Omental fat pad (tissue), 4 donors: Measurements from ENCODE around the gene SLC35A3. TPM values are rescaled to one million over a fixed set of nuclear protein-coding genes. Genes with fewer than 3 reads are reported as not detected.
"Not testable (repeated sequence)": the region's sequence is repeated elsewhere in the genome, so short reads cannot be mapped to it uniquely, and the experiment has no call there.

Experiments
- ATAC-seq: fragments of 150-250 bp; one replicate; pipeline ENCODE4 v1.9.1; 2016; ENCODE audit warnings: mild to moderate bottlenecking, moderate library complexity; ENCODE audit not compliant: low FRiP score
- DNase-seq: peaks from one replicate; pipeline ENCODE4 v3.0.0-alpha.2; 2019; ENCODE audit warnings: low spot score
- total RNA-seq, 4 donors: library from RNA; depleted of rRNA; stranded (reverse); fragments of >200 nt; gene quantifications; one replicate each; pipeline ENCODE4 v1.1.0, GENCODE V29; 2016
- TF ChIP-seq, protein P1 (sequence below), 3 donors: fragments of 450-650 bp; IDR thresholded peaks; one replicate each; pipeline ENCODE4 v1.5.1; 2016 to 2017; ENCODE audit warnings: antibody characterized with exemption in 3 of 3, mild to moderate bottlenecking in 3 of 3, moderate library complexity in 2 of 3

The SLC35A3 gene
- total RNA-seq, 4 donors from 2014 or later, result 16.6 to 30.6 (median 18.3) TPM

GRCh38 chr1:99975529-99975928 lies 5.7 kb downstream of the SLC35A3 start:
- no peak for ATAC-seq
- no peak for DNase-seq
- TF ChIP-seq, protein P1, sequence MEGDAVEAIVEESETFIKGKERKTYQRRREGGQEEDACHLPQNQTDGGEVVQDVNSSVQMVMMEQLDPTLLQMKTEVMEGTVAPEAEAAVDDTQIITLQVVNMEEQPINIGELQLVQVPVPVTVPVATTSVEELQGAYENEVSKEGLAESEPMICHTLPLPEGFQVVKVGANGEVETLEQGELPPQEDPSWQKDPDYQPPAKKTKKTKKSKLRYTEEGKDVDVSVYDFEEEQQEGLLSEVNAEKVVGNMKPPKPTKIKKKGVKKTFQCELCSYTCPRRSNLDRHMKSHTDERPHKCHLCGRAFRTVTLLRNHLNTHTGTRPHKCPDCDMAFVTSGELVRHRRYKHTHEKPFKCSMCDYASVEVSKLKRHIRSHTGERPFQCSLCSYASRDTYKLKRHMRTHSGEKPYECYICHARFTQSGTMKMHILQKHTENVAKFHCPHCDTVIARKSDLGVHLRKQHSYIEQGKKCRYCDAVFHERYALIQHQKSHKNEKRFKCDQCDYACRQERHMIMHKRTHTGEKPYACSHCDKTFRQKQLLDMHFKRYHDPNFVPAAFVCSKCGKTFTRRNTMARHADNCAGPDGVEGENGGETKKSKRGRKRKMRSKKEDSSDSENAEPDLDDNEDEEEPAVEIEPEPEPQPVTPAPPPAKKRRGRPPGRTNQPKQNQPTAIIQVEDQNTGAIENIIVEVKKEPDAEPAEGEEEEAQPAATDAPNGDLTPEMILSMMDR (IDR thresholded peaks at IDR 0.05), result no peak

GRCh38 chr1:99977326-99977725 lies 7.5 kb downstream of the SLC35A3 start:
- not testable (repeated sequence) for ATAC-seq, DNase-seq

GRCh38 chr1:99978218-99978617 lies 8.4 kb downstream of the SLC35A3 start:
- TF ChIP-seq, protein P1 (IDR thresholded peaks at IDR 0.05), result no peak
- no peak for ATAC-seq
- DNase-seq, result no peak

GRCh38 chr1:99979091-99979490 lies 9.3 kb downstream of the SLC35A3 start:
- DNase-seq (no peak), ATAC-seq (no peak)
- TF ChIP-seq, protein P1 (IDR thresholded peaks at IDR 0.05), result no peak

GRCh38 chr1:99980928-99981327 lies 11.1 kb downstream of the SLC35A3 start:
- TF ChIP-seq, protein P1 (IDR thresholded peaks at IDR 0.05), result no peak
- DNase-seq (no peak), ATAC-seq (no peak)

DNA sequence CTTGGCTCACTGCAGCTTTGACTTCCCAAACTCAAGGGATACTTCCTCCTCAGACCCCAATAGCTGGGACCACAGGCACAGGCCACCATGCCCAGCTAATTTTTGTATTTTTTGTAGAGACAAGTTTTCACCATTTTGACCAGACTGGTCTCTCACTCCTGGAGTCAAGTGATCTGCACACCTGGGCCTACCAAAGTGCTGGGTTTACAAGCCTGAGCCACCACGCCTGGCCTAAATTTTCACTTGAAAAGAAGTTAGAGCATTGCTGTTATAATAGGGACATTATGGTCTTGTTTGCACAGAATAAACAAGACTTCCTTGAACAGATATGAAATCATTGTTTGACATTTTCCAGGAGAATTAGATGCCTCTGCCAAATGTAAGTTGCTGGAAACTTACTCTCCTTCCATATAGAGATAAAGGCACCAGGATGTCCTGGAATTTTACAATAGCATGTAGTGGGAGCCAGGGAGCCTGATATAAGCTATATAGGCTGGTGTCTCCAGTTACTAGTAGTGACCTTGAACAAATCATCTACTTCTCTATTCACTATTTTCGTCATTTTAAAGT lies 16.9 kb downstream of the SLC35A3 start:
- TF ChIP-seq, protein P1 (IDR thresholded peaks at IDR 0.05), result no peak
- no peak for ATAC-seq
- DNase-seq, result no peak

GRCh38 chr1:99988210-99988765 lies 18.5 kb downstream of the SLC35A3 start:
- TF ChIP-seq, protein P1 (IDR thresholded peaks at IDR 0.05), result no peak
- DNase-seq (no peak), ATAC-seq (no peak)
